Neural cell (in vitro differentiated cells): ENCODE results near the gene MUC5B. TPM values are rescaled to one million over a fixed set of nuclear protein-coding genes. Genes with fewer than 3 reads are reported as not detected.

Experiments
- H2AFZ ChIP-seq: fragments of 200-600, 300-800 bp; sonication (generic), shearing (Covaris generic); 2 replicates; pipeline ENCODE4 v1.6.0; 2014; ENCODE audit warnings: low read depth, mild to moderate bottlenecking, antibody characterized with exemption, low read length, moderate library complexity
- H3F3A ChIP-seq: fragments of 200-600 bp; shearing (Covaris generic); 2 replicates; pipeline ENCODE4 v1.6.1; 2016; ENCODE audit warnings: mild to moderate bottlenecking, moderate library complexity, mixed read lengths, antibody characterized with exemption, low read length; ENCODE audit not compliant: insufficient read depth, poor library complexity, severe bottlenecking
- H3K27ac ChIP-seq: fragments of 200-600, 300-800 bp; sonication (generic), shearing (Covaris generic); 2 replicates; pipeline ENCODE4 v1.5.1; 2014; ENCODE audit warnings: mild to moderate bottlenecking, low read length, moderate library complexity
- H3K27me3 ChIP-seq: fragments of 300-800, 200-600 bp; sonication (generic), shearing (Covaris generic); 2 replicates; pipeline ENCODE4 v1.6.0; 2014; ENCODE audit warnings: mild to moderate bottlenecking, low read depth, low read length, moderate library complexity; ENCODE audit not compliant: insufficient read depth
- H3K36me3 ChIP-seq: fragments of 300-800, 200-600 bp; sonication (generic), shearing (Covaris generic); 2 replicates; pipeline ENCODE4 v1.5.1; 2014; ENCODE audit warnings: mild to moderate bottlenecking, antibody characterized with exemption, low read length, moderate library complexity; ENCODE audit not compliant: insufficient read depth
- H3K4me2 ChIP-seq: fragments of 300-800, 200-600 bp; sonication (generic), shearing (Covaris generic); 2 replicates; pipeline ENCODE4 v1.6.0; 2014; ENCODE audit warnings: mild to moderate bottlenecking, low read length
- H3K4me3 ChIP-seq: fragments of 300-800, 200-600 bp; sonication (generic), shearing (Covaris generic); 2 replicates; pipeline ENCODE4 v1.5.1; 2014; ENCODE audit warnings: mild to moderate bottlenecking, low read length, moderate library complexity
- H3K79me2 ChIP-seq: fragments of 200-600 bp; shearing (Covaris generic); replicated peaks from 2 replicates; pipeline ENCODE4 v1.6.0; 2014; ENCODE audit warnings: mild to moderate bottlenecking, low read length, moderate library complexity; ENCODE audit not compliant: insufficient read depth
- H3K9ac ChIP-seq: fragments of 300-800, 200-600 bp; sonication (generic), shearing (Covaris generic); 2 replicates; pipeline ENCODE4 v1.6.1; 2016; ENCODE audit warnings: mild to moderate bottlenecking, low read length, mixed read lengths
- H3K9me2 ChIP-seq: fragments of 200-600 bp; shearing (Covaris generic); 2 replicates; pipeline ENCODE4 v1.6.1; 2016; ENCODE audit warnings: mild to moderate bottlenecking, low read length, mixed read lengths; ENCODE audit not compliant: insufficient read depth
- H3K9me3 ChIP-seq: fragments of 200-600, 300-800 bp; sonication (generic), shearing (Covaris generic); 2 replicates; pipeline ENCODE4 v1.6.1; 2016; ENCODE audit warnings: mild to moderate bottlenecking, mixed run types, low read length, moderate library complexity, mixed read lengths
- H4K20me1 ChIP-seq: fragments of 200-600 bp; shearing (Covaris generic); 2 replicates; pipeline ENCODE4 v1.6.1; 2016; ENCODE audit warnings: mild to moderate bottlenecking, mixed run types; ENCODE audit not compliant: insufficient read depth
- CTCF ChIP-seq: fragments of 450-650 bp; IDR thresholded peaks from 2 replicates; pipeline ENCODE4 v1.5.1; 2014; ENCODE audit warnings: antibody characterized with exemption, mild to moderate bottlenecking, moderate library complexity; ENCODE audit not compliant: poor library complexity, severe bottlenecking
- EP300 ChIP-seq: fragments of 450-650 bp; conservative IDR thresholded peaks from 2 replicates; pipeline ENCODE4 v1.6.1; 2014; ENCODE audit warnings: antibody characterized with exemption, mild to moderate bottlenecking, moderate library complexity; ENCODE audit not compliant: poor library complexity, severe bottlenecking
- EZH2 ChIP-seq: fragments of 200-600, 300-800 bp; shearing (Covaris generic), sonication (generic); IDR thresholded peaks from 2 replicates; pipeline ENCODE4 v1.6.1; 2014; ENCODE audit warnings: antibody characterized with exemption, low read length, borderline replicate concordance, mild to moderate bottlenecking; ENCODE audit not compliant: insufficient read depth, poor library complexity, severe bottlenecking
- MXI1 ChIP-seq: fragments of 450-650 bp; conservative IDR thresholded peaks from 2 replicates; pipeline ENCODE4 v1.6.1; 2014; ENCODE audit warnings: antibody characterized with exemption, mild to moderate bottlenecking; ENCODE audit not compliant: poor library complexity, severe bottlenecking
- POLR2AphosphoS5 ChIP-seq: IDR thresholded peaks from 2 replicates; pipeline ENCODE4 v1.6.1; 2012
- RAD21 ChIP-seq: fragments of 450-650 bp; conservative IDR thresholded peaks from 2 replicates; pipeline ENCODE4 v1.6.1; 2014; ENCODE audit warnings: antibody characterized with exemption, mild to moderate bottlenecking, moderate library complexity
- REST ChIP-seq: IDR thresholded peaks from 2 replicates; pipeline ENCODE4 v1.6.1; 2012; ENCODE audit warnings: borderline replicate concordance
- SMC3 ChIP-seq: fragments of 450-650 bp; conservative IDR thresholded peaks from 2 replicates; pipeline ENCODE4 v1.6.1; 2014; ENCODE audit warnings: antibody characterized with exemption, mild to moderate bottlenecking, moderate library complexity; ENCODE audit not compliant: poor library complexity
- TAF1 ChIP-seq: IDR thresholded peaks from 2 replicates; pipeline ENCODE4 v1.6.1; 2012; ENCODE audit warnings: low read depth
- polyA plus RNA-seq: library from polyadenylated mRNA; depleted of rRNA; stranded (reverse); fragments of >200 nt; gene quantifications from 2 replicates; pipeline ENCODE4 v1.2.3, GENCODE V29; 2014

MUC5B gene
- polyA plus RNA-seq, 1 donor from 2014 or later: not detected

- Histone ChIP-seq H3K27ac (no peak overlapping the region), H3K9me2 (no peaks in the 10 kb centered on the region), H3K36me3 (no peaks in the 10 kb centered on the region), H3K79me2 (no peaks in the 10 kb centered on the region), H3K9ac (no peak overlapping the region), H2AFZ (no peak overlapping the region), H3K27me3 (no peaks in the 10 kb centered on the region), H3K4me3 (no peak overlapping the region), H3F3A (no peaks in the 10 kb centered on the region), H4K20me1 (no peaks in the 10 kb centered on the region), H3K4me2 (no peak overlapping the region), H3K9me3 (no peaks in the 10 kb centered on the region)
- TF ChIP-seq POLR2AphosphoS5 (no peak), EP300 (no peak), SMC3 (no peak), RAD21 (no peak), REST (no peak), TAF1 (no peak)
Measured at GRCh38 chr11:1234054-1234720, 11.3 kb downstream of the MUC5B start.

- H3K4me3 ChIP-seq: no peak overlapping the region
- no peak overlapping the region for H3K4me2 ChIP-seq
- H3F3A ChIP-seq: no peaks in the 10 kb centered on the region
- no peaks in the 10 kb centered on the region for H3K9me3 ChIP-seq
- TF ChIP-seq MXI1 (no peak), EZH2 (no peak), POLR2AphosphoS5 (no peak), SMC3 (no peak), RAD21 (no peak), REST (no peak), CTCF (no peak), TAF1 (no peak), EP300 (no peak)
- no peak overlapping the region for H3K27ac ChIP-seq
- H3K36me3 ChIP-seq: no peaks in the 10 kb centered on the region
- H3K9me2 ChIP-seq: no peaks in the 10 kb centered on the region
- H2AFZ ChIP-seq: no peak overlapping the region
- no peak overlapping the region for H3K9ac ChIP-seq
- H3K27me3 ChIP-seq: no peaks in the 10 kb centered on the region
- no peaks in the 10 kb centered on the region for H3K79me2 ChIP-seq
- H4K20me1 ChIP-seq: no peaks in the 10 kb centered on the region
Measured at GRCh38 chr11:1234771-1235305, 12.0 kb downstream of the MUC5B start.
